Lower leg skin (tissue), 3 donors: ENCODE data around the gene UGT1A5.

Experiments
- CTCF ChIP-seq, 3 donors: fragments of 450-650 bp; IDR thresholded peaks; one replicate each; pipeline ENCODE4 v1.5.1; 2016; ENCODE audit warnings: antibody characterized with exemption in 3 of 3, mild to moderate bottlenecking in 3 of 3, moderate library complexity in 2 of 3
- POLR2A ChIP-seq, 2 donors: fragments of 450-650 bp; IDR thresholded peaks; one replicate each; pipeline ENCODE4 v1.6.1; 2016 to 2017; ENCODE audit warnings: antibody characterized with exemption in 2 of 2, mild to moderate bottlenecking in 1 of 2, moderate library complexity in 1 of 2

- no peak for TF ChIP-seq CTCF (IDR thresholded peaks at IDR 0.05)
- TF ChIP-seq POLR2A (IDR thresholded peaks at IDR 0.05) = no peak
Measured at GRCh38 chr2:233821196-233821595, 108.5 kb downstream of the UGT1A5 start.
